ENCODE measurements around the gene IRF2BPL.

DNA sequence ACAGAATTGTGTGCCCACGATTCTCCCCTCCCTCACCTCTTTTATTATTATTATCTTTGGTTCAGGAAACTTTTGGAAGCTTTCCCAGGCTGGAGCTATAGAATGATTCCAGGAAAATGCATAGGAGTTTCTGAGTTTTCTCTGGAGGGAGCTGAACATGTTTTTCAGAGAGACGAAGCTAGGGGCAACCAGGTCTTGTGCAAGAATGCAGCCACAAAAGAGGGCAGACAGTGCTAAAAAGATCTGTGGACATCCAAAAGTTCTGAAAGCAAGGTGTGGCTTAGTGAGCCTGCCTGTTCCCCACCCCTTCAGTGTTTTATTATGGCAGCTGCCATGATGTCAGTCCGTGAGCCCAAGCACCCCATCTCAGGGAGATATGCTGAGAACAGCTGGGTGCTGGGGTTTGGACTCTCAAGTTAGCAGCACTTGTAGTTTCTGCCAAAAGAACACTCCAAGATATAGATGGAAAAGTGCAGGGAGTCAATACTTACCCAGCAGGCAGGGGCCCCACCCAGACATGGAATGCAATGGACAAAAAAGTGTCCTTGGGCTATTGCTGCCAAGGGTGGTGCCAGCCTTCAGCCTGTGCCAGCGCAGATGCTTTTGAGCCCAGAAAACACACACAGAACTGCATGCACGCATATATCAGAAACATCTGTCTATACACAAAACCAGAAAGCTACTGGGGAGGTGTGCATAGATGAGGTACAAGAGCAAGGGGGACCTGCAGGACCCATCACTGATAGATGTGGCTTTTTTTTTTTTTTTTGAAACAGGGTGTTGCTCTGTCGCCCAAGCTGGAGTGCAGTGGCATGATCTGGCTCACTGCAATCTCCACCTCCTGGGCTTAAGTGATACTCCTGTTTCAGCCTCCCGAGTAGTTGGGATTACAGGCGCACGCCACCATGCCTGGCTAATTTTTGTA is 17.0 kb upstream of the IRF2BPL start:
- TF ChIP-seq, protein P1, sequence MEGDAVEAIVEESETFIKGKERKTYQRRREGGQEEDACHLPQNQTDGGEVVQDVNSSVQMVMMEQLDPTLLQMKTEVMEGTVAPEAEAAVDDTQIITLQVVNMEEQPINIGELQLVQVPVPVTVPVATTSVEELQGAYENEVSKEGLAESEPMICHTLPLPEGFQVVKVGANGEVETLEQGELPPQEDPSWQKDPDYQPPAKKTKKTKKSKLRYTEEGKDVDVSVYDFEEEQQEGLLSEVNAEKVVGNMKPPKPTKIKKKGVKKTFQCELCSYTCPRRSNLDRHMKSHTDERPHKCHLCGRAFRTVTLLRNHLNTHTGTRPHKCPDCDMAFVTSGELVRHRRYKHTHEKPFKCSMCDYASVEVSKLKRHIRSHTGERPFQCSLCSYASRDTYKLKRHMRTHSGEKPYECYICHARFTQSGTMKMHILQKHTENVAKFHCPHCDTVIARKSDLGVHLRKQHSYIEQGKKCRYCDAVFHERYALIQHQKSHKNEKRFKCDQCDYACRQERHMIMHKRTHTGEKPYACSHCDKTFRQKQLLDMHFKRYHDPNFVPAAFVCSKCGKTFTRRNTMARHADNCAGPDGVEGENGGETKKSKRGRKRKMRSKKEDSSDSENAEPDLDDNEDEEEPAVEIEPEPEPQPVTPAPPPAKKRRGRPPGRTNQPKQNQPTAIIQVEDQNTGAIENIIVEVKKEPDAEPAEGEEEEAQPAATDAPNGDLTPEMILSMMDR (IDR thresholded peaks at IDR 0.05), result no peak
- no peak for TF ChIP-seq POLR2A (IDR thresholded peaks at IDR 0.05; ENCODE audit: low read depth)
